Loucy (cell line): ENCODE data around the gene MAP3K5.

ENCODE experiments used
- CTCF ChIP-seq: fragments of 200-600 bp; sonication (generic); conservative IDR thresholded peaks from 2 replicates; pipeline ENCODE4 v1.5.1; 2014; ENCODE audit warnings: mild to moderate bottlenecking, antibody characterized with exemption, low read length
- EZH2phosphoT487 ChIP-seq: fragments of 200-600 bp; IDR thresholded peaks from 2 replicates; pipeline ENCODE4 v1.6.1; 2018; ENCODE audit warnings: antibody characterized with exemption, mild to moderate bottlenecking, moderate library complexity, borderline replicate concordance

- TF ChIP-seq CTCF (no peak), EZH2phosphoT487 (no peak)
Observed at GRCh38 chr6:136510782-136511181, 281.5 kb downstream of the MAP3K5 start.
